Measurements from ENCODE around the gene PBRM1.
A peak's percentile ranks its signal among the peaks of the same experiment; 100 is the strongest.

PBRM1 gene

GRCh38 chr3:52670621-52671521 lies 14.8 kb downstream of the PBRM1 start:
- no peak for DNase-seq (ENCODE audit: low spot score)

DNA sequence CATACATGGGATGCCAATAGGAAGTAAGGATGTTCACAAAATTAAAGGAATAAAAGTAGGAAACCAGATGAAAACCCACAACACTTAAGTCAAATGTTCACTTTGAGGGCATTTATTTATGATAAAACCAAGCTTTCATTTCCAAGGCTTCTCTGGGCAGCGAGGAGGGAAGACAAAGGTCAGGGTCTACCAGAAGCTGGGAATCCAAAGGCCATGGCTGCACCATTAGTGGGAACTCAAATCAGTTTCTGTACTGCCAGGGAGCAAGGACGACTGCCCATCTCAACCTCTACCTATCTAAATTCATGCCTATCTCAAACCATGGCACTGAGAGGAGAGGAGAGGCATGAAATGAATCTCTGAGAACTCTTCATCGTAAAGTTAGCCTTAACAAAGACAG lies 22.6 kb downstream of the PBRM1 start:
- no peak for DNase-seq (ENCODE audit: low spot score)

- no peak for DNase-seq (ENCODE audit: low spot score)
Measured at GRCh38 chr3:52660046-52660445, 25.7 kb downstream of the PBRM1 start.

DNA sequence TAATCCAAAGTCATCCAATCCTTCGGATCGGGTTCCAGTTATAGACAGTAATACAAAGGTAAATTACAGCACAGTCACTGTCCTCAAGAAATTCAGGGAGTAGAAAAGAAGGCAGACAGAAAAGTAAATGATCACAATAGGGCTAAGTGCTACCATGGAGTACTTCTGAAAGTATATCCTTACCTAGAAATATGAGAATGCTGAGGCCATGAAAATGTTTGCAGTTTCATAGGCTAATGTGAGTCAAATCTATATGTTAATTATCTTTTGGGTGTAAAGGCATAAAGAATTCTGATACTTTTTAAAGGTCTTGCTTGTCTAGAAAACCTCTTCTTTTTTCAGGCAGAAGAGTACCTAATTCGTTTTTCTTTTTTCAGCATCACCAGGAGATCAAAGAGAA lies 29.8 kb downstream of the PBRM1 start:
- DNase-seq (ENCODE audit: low spot score): no peak

DNA sequence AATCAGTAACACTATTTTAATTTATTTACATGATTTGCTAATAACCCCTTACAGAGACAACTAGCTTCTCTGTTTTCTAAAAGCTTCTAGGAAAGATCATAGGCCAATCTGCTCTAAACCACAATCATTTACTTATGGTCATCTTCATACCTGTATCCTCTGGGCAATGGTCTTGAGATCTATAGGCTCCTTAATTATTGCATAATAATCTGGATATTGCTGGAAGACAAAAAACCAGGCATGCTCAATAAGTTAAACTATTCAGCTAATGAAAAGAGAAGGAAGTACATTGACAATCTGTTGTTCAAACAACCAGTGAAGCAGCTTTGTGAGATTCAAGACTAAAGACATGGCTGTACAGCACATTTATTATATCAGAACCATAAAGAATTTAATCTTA lies 34.1 kb downstream of the PBRM1 start:
- DNase-seq (ENCODE audit: low spot score): no peak

DNA sequence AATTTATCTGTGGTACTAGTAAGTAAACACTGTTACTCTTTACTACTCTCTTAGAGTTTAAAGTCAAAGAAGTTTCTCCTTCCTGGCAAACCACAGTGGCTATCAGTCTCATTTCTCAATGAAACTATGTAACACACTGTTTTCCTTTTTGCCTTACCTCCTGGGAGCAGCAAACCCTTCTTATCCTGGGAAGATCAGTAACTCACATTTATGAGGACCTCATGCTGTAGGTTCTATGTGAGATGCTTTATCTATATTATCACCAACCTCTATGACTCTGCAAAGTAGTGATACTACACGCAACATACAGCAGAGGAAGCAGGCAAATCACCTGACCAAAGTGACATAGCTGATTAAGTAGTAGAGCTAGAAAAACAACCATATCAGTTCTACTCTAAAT lies 35.3 kb downstream of the PBRM1 start:
- no peak for DNase-seq (ENCODE audit: low spot score)

DNA sequence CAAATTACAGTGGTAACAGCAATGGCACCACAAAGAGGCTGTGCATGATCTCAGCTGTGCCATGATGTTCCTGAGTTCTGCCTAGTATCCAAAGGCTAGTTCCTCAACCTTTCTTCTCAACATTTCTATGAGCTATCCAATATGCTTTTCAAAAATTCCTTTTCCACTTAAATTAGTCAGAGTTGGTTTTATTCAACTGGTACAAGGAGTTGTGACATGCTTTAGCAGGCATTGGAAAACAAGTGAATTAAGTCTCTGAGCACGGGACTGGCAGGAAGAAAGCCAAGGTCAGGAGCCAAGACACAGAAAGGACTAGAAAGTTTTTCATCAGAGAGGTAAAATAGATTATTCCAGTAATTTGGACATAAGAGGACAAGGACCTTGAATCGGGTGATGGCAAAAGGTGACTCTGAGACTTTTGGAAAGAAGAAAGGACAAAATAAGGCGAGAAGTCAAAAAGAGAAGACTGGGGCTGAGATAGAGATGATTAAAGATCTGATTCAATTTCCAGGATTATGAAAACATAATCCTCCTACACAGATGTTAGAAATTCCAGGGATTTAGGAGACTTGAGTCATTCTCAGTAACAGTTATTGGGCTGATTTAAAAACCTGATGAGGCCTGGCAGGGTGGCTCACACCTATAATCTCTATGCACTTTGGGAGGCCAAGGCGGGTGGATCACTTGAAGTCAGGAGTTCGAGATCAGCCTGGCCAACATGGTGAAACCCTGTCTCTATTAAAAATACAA lies 36.1 kb downstream of the PBRM1 start:
- no peak for DNase-seq (ENCODE audit: low spot score)

- no peak for DNase-seq (ENCODE audit: low spot score)
Measured at GRCh38 chr3:52645549-52645948, 40.2 kb downstream of the PBRM1 start.

- peak; percentile 33 for DNase-seq (ENCODE audit: low spot score)
Measured at GRCh38 chr3:52636673-52637072, 49.0 kb downstream of the PBRM1 start.

GRCh38 chr3:52633786-52634185 lies 51.9 kb downstream of the PBRM1 start:
- DNase-seq (ENCODE audit: low spot score): no peak

- no peak for DNase-seq (ENCODE audit: low spot score)
Measured at GRCh38 chr3:52625041-52625440, 60.7 kb downstream of the PBRM1 start.

DNA sequence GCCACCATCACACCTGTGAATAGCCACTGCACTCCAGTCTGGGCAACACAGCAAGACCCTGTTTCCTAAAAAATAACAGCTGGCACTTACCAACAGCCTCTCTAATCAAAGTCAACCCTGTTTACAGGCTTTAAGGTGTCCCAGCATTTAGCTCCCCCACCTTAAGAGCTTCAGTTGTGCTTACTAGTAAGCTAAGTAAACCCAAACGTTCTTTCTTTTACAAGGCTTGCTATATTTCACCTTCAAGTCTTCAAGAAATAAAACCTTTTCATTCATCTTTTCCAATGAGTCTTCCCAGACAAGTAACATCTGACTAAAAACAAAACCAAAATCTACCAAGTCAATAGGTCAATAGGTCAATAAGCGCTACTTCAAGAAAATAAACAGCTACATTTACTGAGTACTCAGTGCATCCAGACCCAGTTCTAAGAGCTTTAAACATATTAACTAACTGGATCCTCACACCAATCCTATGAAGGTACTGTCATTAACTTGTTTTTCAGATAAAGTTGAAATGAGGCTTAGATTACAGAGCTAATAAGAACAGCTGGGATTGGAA lies 62.4 kb downstream of the PBRM1 start:
- DNase-seq (ENCODE audit: low spot score): no peak

GRCh38 chr3:52620580-52620979 lies 65.1 kb downstream of the PBRM1 start:
- no peak for DNase-seq (ENCODE audit: low spot score)

DNA sequence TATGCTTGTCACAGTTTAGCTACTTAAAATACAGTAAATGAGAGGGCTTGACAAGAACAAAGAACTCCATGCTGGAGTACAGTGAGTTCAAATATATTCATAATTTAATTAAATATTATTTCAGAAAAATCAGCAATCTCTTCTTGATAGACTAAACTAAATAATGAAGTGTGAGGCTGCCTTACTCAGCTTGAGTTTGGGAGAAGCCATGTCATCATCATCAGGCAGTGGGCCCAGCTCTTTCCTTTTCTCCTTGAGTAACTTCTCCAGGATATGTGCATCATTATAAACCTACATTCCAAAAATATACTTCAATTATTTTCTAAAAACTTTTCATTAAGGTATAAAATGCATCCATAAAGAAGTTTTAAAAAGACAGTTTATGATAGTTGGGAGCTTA lies 70.5 kb downstream of the PBRM1 start:
- DNase-seq (ENCODE audit: low spot score): no peak

GRCh38 chr3:52614689-52615088 lies 71.0 kb downstream of the PBRM1 start:
- DNase-seq (ENCODE audit: low spot score): no peak

- DNase-seq (ENCODE audit: low spot score): no peak
Measured at GRCh38 chr3:52609316-52609815, 76.3 kb downstream of the PBRM1 start.

DNA sequence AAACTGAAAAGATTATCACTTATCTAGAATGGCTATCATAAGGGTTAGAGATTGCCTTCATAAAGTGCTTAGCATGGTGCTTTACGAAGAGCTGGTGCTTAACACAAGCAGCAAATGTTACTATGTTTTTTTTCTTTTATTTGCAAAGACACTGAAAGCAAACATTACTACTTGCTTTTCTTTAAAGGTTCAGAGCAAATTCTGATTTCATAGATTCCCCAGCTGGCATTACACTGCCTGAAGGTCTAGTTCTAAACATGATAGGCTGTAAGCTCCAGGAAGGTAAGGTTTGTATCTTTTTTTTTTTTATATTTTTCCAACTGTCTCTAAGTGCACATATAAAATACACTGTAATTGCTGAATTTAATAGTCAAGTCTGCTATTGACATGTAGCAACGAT lies 77.4 kb downstream of the PBRM1 start:
- no peak for DNase-seq (ENCODE audit: low spot score)

- DNase-seq (ENCODE audit: low spot score): no peak
Measured at GRCh38 chr3:52606373-52607085, 79.2 kb downstream of the PBRM1 start.

DNA sequence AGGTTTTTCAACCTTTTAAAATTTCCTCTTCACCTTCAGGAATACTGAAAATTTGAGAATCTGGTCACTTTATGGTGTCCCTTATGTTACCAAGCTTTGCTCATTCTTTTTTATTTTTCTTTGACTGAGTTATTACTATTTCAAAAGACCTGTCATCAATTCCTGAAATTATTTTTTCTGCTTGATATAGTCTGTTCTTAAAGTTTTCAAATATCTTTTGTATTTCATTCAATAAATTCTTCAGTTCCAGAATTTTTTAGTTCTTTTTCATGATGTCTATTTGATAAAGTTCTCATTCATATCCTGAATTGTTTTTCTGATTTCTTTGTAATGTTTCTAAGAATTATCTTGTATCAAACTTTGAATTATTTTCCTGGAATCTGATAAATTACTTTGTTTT lies 85.5 kb downstream of the PBRM1 start:
- DNase-seq (ENCODE audit: low spot score): no peak

- DNase-seq (ENCODE audit: low spot score): no peak
Measured at GRCh38 chr3:52596658-52597265, 89.0 kb downstream of the PBRM1 start.

GRCh38 chr3:52593103-52593502 lies 92.6 kb downstream of the PBRM1 start:
- no peak for DNase-seq (ENCODE audit: low spot score)

Measured in SK-N-DZ (cell line).